ENCODE data around the gene DENND6A. TPM values are rescaled to one million over a fixed set of nuclear protein-coding genes. Genes with fewer than 3 reads are reported as not detected.

Gene DENND6A
- total and polyA plus RNA-seq, 2 of the 13 experiments (the other 11 are each of a cell fraction or from before 2014, with no cell fraction given), result 9.4 to 11.1 TPM

DNA sequence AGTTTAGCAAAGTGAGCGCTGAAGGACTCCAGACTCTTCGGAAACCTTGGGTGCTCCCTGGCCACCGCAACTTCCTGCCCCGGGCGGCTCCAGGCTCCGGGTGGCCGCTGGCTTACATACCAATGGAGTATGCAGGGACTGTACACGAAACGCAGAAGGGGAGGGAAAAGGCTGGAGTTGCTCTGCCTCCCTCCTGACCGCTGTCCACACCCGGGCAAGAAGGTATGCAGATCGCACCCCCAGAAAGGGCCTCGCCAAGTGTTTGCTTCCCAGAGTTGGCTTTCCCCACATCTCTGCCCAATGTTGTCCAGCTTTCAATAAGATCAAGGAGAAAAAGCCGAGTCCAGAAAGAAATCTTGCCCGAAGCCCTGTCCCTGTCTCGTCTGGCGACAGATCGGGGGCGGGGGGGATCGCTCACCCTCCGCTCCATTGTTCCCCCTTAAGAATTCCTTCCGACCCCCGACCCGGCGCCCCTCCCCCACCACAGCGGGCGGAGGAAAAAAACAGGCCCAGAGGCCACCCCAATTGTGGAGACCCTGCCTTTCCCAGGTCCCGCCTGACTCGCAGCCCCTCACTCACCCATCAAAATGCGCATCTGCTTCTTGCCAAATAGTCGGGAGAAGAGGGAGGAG is 96.3 kb downstream of the DENND6A start (continued):
- TF ChIP-seq ZNF512B (CRISPR knock-in tag; IDR thresholded peaks at IDR 0.05; ENCODE audit: borderline replicate concordance) (no peak), ATF6 (CRISPR knock-in tag; conservative IDR thresholded peaks at IDR 0.05) (no peak), SOX6 (IDR thresholded peaks at IDR 0.05) (no peak), SOX6 (CRISPR knock-in tag; IDR thresholded peaks at IDR 0.05) (no peak; the same call in 1 of the 2 replicates), GZF1 (CRISPR knock-in tag; IDR thresholded peaks at IDR 0.05) (peak; percentile 18; the same call in 1 of the 2 replicates), ZNF816 (CRISPR knock-in tag; IDR thresholded peaks at IDR 0.05; ENCODE audit: borderline replicate concordance) (no peak), HMGXB4 (CRISPR knock-in tag; IDR thresholded peaks at IDR 0.05; ENCODE audit: borderline replicate concordance in 1 of 2, low read depth in 1 of 2) (peak in 1 of 2 experiments; percentile 64; a peak in 2 of 4 replicates), ZSCAN30 (CRISPR knock-in tag; IDR thresholded peaks at IDR 0.05) (peak; percentile 34; the same call in 1 of the 2 replicates), GABPA (IDR thresholded peaks at IDR 0.05; ENCODE audit: low read depth, low read length) (no peak), GABPA (CRISPR knock-in tag; IDR thresholded peaks at IDR 0.05; ENCODE audit: low read depth) (peak; percentile 41; the same call in 1 of the 2 replicates), E2F1 (CRISPR knock-in tag; IDR thresholded peaks at IDR 0.05) (0 out of 2 replicates have a peak, but pooled peaks have one; percentile 7), REL (CRISPR knock-in tag; conservative IDR thresholded peaks at IDR 0.05) (peak; percentile 26; the same call in 1 of the 2 replicates), ZNF343 (CRISPR knock-in tag; IDR thresholded peaks at IDR 0.05) (no peak), MEF2D (CRISPR knock-in tag; IDR thresholded peaks at IDR 0.05) (0 out of 2 replicates have a peak, but pooled peaks have one; percentile 9), ZNF678 (CRISPR knock-in tag; IDR thresholded peaks at IDR 0.05) (no peak), RXRB (CRISPR knock-in tag; IDR thresholded peaks at IDR 0.05; ENCODE audit: borderline replicate concordance) (0 out of 2 replicates have a peak, but pooled peaks have one; percentile 26), CREB1 (IDR thresholded peaks at IDR 0.05) (no peak), CREB1 (CRISPR knock-in tag; IDR thresholded peaks at IDR 0.05) (peak; percentile 29; the same call in 1 of the 2 replicates)
- TF ChIP-seq, protein P1, sequence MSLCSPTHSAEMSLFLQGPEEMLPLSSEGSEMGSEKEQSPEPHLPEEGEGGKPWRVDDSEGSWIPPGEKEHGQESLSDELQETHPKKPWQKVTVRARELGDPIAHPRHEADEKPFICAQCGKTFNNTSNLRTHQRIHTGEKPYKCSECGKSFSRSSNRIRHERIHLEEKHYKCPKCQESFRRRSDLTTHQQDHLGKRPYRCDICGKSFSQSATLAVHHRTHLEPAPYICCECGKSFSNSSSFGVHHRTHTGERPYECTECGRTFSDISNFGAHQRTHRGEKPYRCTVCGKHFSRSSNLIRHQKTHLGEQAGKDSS (CRISPR knock-in tag; IDR thresholded peaks at IDR 0.05; ENCODE audit: borderline replicate concordance, low read depth), result no peak
